AG04449 (cell line): ENCODE measurements around the gene PDE6A.

Experiments
- CTCF ChIA-PET: fragments of 350-600 bp; formaldehyde crosslinking; extraction: SDS; loops from one replicate; lab custom pipeline; 2021; ENCODE audit warnings: antibody characterized with exemption; lab: Yijun Ruan, JAX
- POLR2A ChIA-PET: fragments of 400-600, 350-600 bp; formaldehyde crosslinking; extraction: SDS; loops from one replicate; lab custom pipeline; 2020; ENCODE audit warnings: antibody characterized with exemption, inconsistent platforms; lab: Yijun Ruan, JAX
- DNase-seq: peaks from one replicate; pipeline ENCODE4 v3.0.0-alpha.2; 2010; ENCODE audit warnings: low read depth, low spot score
- H3K4me3 ChIP-seq: 2 replicates; pipeline ENCODE4 v1.5.1; 2011; ENCODE audit warnings: low read depth, mild to moderate bottlenecking, control low read depth, low read length
- TF ChIP-seq, protein P1 (sequence below): IDR thresholded peaks from one replicate; pipeline ENCODE4 v1.5.1; 2011; ENCODE audit warnings: mild to moderate bottlenecking, moderate library complexity, low read length, control low read depth, inconsistent platforms; ENCODE audit not compliant: insufficient read depth; ENCODE audit errors: missing control alignments

Gene PDE6A

DNA sequence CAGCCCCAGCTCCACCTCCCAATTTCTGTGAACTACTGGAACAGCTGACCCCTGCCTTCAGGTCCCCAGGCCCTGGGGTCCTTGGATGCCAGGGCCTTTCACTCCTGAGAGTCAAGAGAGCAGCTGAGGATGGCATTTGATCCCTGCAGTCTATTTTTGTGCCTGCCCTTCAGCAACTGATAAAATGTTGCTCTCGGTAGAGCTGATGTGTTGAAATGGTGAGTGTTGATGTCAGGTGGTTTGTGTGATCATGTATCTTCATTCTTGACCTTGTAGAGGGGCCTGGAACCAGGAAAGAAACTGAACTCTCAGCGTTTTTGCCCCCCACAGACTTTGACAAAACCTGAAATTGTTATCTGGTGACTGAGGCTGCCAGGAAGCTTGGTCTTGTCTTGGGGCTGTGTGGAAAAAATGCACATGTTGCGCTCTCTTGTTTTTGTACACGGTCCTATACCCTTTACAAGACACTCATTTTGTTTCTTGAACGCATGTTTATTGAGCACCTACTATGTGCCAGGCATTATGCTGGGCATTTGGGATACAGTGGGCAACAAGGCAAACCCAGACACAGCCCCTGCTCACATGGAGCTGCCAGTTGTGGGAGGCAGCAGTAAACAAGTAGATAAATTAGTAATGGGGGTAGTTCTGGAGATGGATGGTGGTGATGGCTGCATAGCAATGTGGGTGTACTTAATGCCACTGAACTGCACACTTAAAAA lies 136.2 kb downstream of the PDE6A start:
- H3K4me3 ChIP-seq = no peak overlapping the region
- no peak for DNase-seq
- ChIA-PET CTCF (interaction anchor here (0.9 to 1.5 kb wide), 3 partner anchors 21 to 141 kb away, joined by 3 to 4 read pairs (median 4); no protein-coding TSS in a partner anchor), POLR2A (no interaction called here)
- TF ChIP-seq, protein P1, sequence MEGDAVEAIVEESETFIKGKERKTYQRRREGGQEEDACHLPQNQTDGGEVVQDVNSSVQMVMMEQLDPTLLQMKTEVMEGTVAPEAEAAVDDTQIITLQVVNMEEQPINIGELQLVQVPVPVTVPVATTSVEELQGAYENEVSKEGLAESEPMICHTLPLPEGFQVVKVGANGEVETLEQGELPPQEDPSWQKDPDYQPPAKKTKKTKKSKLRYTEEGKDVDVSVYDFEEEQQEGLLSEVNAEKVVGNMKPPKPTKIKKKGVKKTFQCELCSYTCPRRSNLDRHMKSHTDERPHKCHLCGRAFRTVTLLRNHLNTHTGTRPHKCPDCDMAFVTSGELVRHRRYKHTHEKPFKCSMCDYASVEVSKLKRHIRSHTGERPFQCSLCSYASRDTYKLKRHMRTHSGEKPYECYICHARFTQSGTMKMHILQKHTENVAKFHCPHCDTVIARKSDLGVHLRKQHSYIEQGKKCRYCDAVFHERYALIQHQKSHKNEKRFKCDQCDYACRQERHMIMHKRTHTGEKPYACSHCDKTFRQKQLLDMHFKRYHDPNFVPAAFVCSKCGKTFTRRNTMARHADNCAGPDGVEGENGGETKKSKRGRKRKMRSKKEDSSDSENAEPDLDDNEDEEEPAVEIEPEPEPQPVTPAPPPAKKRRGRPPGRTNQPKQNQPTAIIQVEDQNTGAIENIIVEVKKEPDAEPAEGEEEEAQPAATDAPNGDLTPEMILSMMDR = no peak
